ENCODE measurements around the gene NMRAL1.

Gene NMRAL1

GRCh38 chr16:4463522-4464163 lies 10.8 kb downstream of the NMRAL1 start:
- DNase-seq: no peak

DNA sequence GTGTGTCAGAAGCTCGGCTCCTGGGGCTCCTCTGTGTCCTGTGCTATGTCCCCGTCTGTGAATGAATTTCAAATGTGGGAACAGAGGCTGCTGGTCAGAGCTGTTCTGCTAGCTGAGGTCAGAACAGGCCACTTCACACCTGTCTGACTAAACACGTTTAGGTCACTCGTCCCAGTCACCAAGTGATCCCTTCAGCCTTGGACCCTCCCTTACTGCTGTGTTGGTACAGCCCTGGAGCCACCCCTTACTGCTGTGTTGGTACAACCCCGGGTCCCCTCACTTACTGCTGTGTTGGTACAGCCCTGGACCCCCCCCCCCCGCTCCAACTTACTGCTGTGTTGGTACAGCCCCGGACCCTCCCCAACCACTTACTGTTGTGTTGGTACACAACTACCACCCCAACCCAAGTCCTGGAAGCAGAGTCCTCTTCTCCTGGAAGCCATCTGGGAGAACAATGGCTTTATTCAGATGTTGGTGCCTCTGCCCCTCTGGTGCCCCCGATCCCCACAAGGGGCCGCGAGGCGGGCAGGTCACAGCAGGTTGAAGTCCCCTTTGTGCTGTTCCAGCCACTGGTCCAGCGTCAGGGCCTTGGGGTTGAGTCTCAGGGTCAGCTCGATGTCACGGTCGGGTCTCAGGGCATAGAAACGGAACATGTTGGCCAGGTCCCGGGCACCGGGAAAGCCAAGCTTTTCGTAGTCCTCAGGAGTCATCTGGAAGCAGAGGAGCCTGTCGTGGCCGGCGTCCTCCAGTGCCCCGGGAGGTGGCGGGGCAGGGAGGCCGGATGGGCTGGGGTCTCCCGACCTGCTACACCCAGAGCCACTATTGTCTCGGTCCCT lies 13.0 kb downstream of the NMRAL1 start:
- no peak for DNase-seq

DNA sequence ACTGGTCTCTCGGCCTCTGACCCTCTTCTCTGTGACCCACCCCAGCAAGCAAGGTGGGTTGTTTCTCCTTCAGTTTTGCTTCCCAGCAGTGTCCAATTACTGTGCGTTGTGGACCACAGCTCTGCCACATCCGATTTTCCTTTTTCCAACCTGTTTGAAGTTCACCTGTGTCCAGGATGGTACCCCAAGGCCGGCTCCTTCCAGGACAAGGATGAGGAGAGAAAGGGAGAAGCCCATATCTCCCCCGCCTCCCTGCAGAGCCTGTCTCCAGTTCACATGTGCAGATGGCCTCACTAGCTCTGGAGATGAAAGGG lies 13.5 kb downstream of the NMRAL1 start:
- no peak for DNase-seq

DNA sequence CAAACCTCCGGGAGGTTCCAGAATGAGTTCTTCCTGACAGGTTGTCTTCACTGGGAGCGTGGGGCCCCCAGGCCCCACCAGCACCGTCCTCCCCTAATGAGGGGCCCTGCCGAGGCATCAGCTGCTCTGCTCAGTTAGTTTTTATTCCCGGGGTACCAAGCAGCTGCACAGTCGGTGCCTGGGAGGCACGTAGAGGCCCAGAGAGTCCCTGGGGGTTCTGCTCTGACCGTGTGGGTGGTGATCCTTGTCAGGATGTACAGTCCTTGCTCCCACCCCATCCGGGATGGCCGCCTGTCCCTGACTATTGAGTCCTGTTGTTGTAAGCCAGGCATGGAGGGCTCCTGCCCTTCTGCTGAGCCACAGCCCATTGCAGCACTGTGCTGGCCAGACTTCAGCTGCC lies 18.5 kb downstream of the NMRAL1 start:
- no peak for DNase-seq

DNA sequence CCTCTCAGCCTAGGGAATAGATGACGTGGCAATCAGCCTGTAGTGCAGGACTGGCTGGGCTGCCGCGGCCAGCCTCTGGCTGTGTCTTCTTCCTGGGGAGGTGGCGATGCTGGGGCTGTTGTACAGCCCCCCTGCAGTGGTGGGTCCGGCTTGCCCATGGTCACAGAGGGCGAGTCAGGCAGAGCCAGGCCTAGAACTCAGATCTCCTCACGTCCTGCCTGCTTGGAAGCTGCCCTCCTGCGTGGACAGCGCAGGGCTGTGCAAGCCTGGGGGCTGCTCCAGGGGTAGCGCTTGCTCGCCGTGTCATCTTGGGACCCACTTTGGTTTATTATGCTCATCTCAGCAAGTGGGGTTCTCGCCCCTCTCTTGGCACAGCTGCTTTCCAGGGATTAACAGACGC lies 19.3 kb downstream of the NMRAL1 start:
- DNase-seq: no peak

DNA sequence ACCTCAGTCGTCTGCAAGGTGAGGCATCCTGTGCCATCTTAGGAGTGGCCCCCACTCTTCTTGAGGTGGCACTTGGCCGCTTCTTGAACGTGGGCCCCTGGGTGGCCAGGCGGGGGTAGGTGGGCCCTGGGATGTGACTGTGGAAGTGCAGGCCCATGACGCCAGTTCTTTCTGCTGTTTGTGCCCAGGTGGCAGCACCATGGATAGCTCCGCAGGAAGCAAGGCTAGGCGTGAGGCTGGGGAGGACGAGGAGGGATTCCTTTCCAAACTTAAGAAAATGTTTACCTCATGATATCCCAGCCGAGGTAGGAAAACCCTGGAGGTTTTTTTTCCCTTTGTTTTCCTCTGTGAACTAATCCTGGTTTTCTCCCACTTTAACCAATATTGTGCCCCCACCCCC lies 19.8 kb downstream of the NMRAL1 start:
- no peak for DNase-seq

DNA sequence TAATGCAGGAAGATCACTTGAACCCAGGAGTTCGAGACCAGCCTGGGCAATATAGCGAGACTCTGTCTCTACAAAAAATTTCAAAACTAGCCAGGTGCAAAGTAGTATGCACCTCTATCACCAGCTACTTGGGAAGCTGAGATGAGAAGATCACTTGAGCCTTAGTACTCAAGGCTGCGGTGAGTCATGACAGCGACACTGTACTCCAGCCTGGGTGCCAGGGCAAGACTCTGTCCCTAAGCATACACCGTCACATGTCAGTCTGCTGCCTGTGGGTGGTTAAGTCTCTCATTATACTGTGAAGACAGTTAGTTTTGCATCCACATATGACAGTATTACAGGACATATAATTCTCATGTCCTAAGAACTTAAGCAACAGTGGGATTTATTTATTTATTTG lies 21.8 kb downstream of the NMRAL1 start:
- no peak for DNase-seq

DNA sequence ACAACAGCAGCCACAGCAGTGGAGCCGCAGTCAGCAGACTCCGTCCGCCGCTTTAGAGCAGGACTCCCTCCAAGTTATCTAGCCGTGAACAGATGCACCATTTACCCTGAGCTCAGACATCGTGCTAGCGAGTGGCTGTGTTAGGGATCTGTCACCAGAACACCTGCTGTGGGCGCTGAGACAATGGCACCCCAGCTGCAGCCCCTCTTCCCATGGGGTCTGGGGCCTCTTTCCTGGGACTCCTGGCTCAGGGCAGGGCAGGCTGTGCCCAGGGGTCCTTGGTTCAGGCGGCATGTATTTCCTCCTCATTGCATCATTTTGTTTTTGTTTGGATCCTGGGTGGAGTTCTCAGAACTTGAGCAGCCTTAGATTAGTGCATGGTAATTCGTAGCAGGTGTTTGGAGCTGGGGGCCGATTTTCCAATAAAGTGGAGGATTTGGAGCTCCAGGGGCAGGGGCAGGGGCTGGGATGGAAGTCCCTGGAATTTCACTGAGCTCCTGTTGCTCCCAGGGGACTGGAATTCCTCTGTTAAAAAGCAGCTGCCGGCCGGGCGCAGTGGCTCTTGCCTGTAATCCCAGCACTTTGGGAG lies 23.4 kb downstream of the NMRAL1 start:
- no peak for DNase-seq

DNA sequence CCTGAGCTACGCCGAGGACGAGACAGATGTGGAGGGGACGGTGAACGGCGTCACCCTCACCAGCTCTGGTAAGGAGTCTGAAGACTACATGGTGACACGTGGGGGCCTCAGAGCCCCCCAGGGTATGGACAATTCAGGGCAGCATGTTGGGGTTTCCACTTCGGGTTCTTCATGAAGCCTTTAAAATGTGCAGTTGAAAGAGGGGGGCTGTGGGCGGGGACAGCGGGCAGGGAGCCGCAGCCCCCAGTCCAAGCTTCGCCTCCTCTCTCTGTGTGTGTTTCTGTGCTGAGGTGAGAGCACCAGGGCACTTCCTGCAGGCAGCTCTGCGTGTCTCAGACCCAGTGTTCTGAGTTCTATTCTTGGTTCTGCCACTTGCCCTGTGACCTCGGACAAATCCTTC lies 24.0 kb downstream of the NMRAL1 start:
- DNase-seq: no peak

- DNase-seq: no peak
Observed at GRCh38 chr16:4443986-4444385, 30.4 kb downstream of the NMRAL1 start.

DNA sequence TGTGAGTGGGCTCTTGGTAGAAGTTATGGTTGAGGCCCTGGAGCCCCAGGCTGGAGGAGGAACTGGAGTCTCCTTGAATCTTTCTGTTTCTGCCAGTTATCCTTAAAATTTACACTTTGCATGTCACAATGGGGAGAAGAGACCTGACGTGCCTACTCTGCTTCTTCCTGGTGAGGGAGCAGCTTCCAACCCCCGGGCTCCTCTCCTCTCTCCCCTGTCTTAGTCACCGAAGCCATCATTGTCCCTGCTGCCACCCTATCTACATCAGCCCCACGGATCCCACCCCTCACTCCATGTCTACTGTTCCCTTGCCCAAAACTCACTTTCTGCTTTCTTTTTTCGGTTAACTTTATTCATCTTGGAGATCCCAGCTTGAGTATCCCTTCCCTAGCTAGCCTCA lies 31.2 kb downstream of the NMRAL1 start:
- no peak for DNase-seq

DNA sequence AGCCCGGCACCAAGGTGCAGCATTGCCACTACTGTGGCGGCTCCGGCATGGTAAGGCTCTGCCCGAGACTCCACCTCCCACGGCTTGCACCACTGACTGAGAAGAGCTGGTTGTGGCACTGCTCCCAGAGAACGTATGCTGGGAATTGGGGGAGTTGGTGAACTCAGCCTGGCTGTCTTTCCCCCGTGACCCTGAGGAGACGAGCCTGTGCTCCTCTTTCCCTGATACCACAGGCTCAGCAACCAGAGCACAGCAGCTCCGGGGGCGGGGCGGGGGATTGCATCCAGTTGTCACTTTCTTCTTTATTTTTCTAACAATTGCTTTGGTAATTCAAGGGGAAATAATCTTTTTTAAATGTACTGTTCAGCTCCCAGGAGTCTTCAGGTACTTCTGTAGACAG lies 32.1 kb downstream of the NMRAL1 start:
- no peak for DNase-seq

GRCh38 chr16:4437366-4437765 lies 37.1 kb downstream of the NMRAL1 start:
- no peak for DNase-seq

DNA sequence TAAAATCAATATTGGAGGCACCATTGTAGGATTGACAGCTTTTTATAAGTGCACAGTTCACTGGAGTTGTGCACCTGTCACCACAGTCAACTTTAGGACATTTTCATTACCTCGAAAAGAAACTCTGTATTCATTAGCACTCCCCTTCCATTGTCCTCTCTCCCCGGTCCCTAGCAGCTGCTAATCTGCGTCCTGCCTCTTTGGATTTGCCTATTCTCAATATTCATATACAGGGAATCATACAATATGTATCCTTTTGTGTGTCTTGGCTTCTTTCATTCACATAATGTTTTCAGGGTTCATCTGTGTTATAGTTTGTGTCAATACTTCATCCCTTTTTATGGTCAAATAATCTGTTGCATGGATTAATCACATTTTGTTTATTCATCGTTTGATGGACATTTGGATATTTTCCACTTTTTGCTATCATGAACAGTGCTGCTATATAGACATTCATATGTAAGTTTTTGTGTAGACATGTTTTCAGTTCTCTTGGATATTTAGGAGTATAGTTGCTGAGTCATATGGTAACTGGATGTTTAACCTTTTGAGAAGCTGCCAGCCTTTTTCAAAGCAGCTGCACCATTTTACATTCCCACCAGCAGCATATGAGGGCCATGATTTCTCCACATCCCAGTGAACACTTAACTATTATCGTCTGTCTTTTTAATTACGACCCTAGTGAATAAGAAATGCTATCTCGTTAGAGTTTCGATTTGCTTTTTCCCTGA lies 38.9 kb downstream of the NMRAL1 start:
- no peak for DNase-seq

DNA sequence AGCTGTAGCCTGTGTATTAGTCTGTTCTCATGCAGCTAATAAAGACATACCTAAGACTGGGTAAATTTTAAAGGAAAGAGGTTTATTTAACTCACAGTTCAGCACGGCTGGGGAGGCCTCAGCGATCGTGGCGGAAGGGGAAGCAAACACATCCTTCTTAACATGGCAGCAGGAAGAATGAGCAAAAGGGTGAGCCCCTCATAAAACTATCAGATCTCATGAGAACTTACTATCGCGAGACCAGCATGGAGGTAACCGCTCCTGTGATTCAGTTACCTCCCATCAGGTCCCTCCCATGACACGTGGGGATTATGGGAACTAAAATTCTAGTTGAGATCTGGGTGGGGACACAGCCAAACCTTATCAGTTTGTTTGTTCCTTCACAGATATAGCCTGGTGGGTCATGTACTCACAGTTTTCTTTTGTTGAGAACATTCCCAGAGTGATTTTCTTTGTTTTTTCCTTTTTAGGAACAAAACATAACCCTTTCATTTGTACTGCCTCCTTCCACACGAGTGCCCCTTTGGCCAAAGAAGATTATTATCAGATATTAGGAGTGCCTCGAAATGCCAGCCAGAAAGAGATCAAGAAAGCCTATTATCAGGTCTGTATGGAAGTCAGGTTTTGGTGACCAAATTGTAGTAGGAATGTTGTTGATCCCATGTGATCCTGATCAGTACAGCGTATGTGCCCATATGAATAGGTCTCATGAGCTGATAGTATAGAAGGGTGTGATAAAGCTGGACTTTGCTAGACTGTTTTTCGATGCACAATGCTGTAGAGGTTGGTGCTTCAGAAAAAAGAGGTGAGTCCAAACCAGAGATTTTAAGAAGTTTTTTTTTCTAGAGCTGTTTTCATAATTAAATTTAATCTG lies 40.3 kb downstream of the NMRAL1 start:
- no peak for DNase-seq

DNA sequence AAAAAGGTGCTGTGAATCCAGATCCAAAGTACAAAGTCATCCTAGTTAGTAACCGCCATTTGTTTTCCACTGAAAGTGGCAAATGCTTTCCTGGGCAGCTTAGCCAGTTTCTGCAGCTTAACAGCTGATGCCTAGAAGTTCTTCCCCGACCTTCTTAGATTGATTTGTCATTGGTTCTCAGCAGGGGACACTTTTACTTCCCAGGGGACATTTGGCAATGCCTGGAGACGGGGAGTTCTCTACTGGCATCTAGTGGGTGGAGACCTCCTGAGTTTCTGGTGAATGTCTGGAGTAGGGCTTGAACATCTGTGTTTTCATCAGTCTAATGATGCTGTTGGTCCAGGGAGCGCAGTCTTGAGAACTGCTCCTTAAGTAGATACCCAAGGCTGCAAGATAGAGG lies 41.2 kb downstream of the NMRAL1 start:
- DNase-seq: no peak

GRCh38 chr16:4431023-4431422 lies 43.4 kb downstream of the NMRAL1 start:
- no peak for DNase-seq

GRCh38 chr16:4428500-4428899 lies 45.9 kb downstream of the NMRAL1 start:
- no peak for DNase-seq

GRCh38 chr16:4426722-4427372 lies 47.6 kb downstream of the NMRAL1 start:
- DNase-seq: no peak

DNA sequence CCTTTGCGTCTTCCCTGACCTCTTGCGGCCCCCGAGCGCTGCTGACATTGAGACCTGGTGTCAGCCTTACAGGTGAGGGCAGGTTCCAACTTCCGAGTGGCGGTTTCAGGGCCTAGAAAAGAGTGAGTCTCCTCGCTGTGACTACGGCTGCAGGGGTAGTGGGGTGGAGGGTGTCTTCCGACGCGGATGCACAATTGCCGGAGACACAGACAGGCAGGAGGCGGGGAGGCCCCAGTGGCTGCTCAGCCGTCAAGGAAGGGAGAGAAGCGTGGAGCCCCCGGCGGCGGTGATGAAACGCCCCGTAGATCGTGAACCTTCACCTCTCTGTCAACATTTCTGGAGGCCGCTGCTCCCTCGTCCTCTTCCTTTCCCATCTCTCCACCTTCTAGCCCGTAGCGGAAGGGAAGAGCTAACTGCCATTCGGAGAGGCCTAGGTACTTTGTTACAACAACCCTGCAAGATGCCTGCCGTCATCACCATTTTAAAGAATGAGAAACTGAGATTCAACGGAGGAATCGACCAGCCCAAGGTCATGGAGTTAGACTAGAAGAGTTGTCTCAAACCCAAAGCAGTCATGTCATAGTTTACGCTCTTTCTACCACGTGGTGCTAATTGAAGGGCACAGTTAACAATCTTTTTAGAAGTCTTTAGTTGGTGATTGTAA lies 48.3 kb downstream of the NMRAL1 start:
- DNase-seq: peak; percentile 16

DNA sequence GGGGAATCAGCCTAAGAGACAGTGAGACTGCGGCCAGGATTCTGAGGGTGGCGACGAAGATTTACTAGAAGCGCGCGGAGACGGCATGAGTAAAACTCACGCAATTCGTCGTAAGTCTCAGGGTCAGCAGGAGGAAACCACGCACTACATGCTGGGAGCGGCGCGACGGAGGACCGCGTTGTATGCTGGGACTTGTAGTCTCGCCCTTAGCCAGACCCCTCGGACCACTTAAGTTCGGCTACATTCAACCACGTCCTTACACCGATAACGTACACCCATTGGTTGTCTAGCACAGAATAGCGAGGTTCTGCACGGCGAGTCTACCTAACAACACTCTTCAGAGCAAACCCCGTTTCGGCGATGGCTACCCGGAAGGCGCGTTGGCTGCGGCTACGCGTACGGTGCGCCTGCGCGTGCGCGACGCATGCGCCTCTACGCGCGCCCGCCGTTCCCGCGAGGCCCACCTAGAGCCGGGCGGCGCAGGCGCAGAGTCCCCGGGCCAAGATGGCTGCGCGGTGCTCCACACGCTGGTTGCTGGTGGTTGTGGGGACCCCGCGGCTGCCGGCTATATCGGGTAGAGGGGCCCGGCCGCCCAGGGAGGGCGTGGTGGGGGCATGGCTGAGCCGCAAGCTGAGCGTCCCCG lies 48.9 kb downstream of the NMRAL1 start, which contains the start of gene DNAJA3:
DNAJA3 (plus strand) TSS at position 491 of the 643 bp plus-strand sequence; CDS start at position 505, 14 bp downstream.
- peak; percentile 98 for DNase-seq
